Cortex of kidney (tissue), 1 donor: Measurements from ENCODE around the gene PCDH17.

Source experiments
- DNase-seq: peaks from one replicate; lab custom pipeline; 2025; lab: John Stamatoyannopoulos, UW

PCDH17 gene

DNA sequence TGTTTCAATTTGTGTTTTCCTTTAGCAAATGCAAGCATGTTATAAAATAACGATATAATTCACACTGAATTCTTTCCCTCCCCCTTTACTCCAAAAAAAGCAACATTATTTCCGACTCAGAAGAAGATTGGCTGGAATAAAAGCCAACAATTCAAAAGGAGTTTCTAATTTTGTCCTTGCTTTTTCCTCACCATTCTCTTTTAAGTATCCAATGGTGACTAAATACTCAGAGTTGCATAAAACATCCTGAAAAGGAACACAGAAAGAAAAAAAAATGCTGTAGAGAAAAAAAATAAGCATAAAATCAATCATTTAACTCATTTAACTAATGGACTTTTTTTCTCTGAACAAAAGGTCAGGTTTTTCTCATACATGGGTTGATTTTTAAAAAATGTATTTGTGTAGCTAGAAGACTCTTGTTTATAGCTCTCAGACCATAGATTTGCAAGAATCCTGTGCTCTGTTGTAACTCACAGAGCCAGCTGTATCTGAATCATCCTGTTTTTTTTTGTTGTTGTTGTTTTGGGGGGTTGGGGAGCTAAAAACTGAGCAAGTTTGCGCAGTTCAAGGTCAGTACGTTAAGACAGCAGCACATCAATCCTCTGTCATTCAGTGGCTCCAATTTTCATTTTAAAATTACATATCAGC, 108.1 kb downstream of the PCDH17 start:
- DNase-seq, result no peak

DNA sequence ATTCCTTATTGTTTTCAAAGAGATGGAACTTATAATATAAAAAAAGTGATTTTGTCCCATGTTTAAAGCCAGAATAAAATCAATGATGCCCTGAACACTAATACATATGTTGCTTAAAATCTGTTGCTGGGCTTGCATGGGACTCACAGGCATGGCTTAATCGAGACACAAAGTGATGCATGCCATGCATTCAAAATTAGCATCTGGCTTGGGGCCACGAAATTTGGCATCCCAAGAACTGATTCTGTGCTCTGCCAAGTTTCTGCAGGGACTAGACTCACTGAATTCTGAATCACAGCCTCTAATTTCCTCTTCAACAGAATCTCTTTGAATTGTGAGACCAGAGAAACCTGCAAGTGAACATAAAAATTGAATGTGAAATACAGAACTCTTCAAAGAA, 109.2 kb downstream of the PCDH17 start:
- no peak for DNase-seq

- DNase-seq, result no peak
Observed at GRCh38 chr13:57748096-57748495, 116.6 kb downstream of the PCDH17 start.

GRCh38 chr13:57760951-57761350, 129.4 kb downstream of the PCDH17 start:
- DNase-seq, result no peak

- no peak for DNase-seq
Observed at GRCh38 chr13:57763689-57764088, 132.1 kb downstream of the PCDH17 start.
